Mesendoderm (in vitro differentiated cells): ENCODE data around the gene SLC2A2.

Experiments
- DNase-seq: peaks from one replicate; pipeline ENCODE4 v3.0.0; 2013
- H2AK5ac ChIP-seq: 2 replicates; pipeline ENCODE4 v1.6.1; 2013; ENCODE audit warnings: low read length, inconsistent platforms
- H2BK120ac ChIP-seq: 2 replicates; pipeline ENCODE4 v1.6.1; 2013; ENCODE audit warnings: low read depth, mild to moderate bottlenecking, low read length, moderate library complexity, mixed read lengths
- H2BK15ac ChIP-seq: replicated peaks from 2 replicates; pipeline ENCODE4 v1.6.1; 2013; ENCODE audit warnings: low read depth, mild to moderate bottlenecking, moderate library complexity
- H2BK5ac ChIP-seq: 2 replicates; pipeline ENCODE4 v1.6.1; 2013; ENCODE audit warnings: low read length, inconsistent platforms
- H3K18ac ChIP-seq: 2 replicates; pipeline ENCODE4 v1.6.1; 2013; ENCODE audit warnings: mild to moderate bottlenecking, low read length, mixed read lengths
- H3K23ac ChIP-seq: one replicate; pipeline ENCODE4 v1.6.1; 2013; ENCODE audit warnings: low read length
- H3K27ac ChIP-seq: 2 replicates; pipeline ENCODE4 v1.5.1; 2013; ENCODE audit warnings: low read depth, mild to moderate bottlenecking, inconsistent platforms, low read length, moderate library complexity
- H3K27me3 ChIP-seq: 2 replicates; pipeline ENCODE4 v1.6.1; 2013; ENCODE audit warnings: low read length, control low read depth, mild to moderate bottlenecking, inconsistent platforms; ENCODE audit not compliant: insufficient read depth, poor library complexity
- H3K36me3 ChIP-seq: 2 replicates; pipeline ENCODE4 v1.6.1; 2013; ENCODE audit warnings: low read length, inconsistent platforms; ENCODE audit not compliant: control insufficient read depth, insufficient read depth
- H3K4ac ChIP-seq: one replicate; pipeline ENCODE4 v1.6.1; 2013; ENCODE audit warnings: low read depth, mild to moderate bottlenecking, low read length, moderate library complexity
- H3K4me1 ChIP-seq: 2 replicates; pipeline ENCODE4 v1.6.1; 2013; ENCODE audit warnings: low read depth, low read length, inconsistent platforms; ENCODE audit not compliant: control insufficient read depth
- H3K4me2 ChIP-seq: 2 replicates; pipeline ENCODE4 v1.6.1; 2013; ENCODE audit warnings: low read length
- H3K4me3 ChIP-seq: 2 replicates; pipeline ENCODE4 v1.5.1; 2013; ENCODE audit warnings: mild to moderate bottlenecking, low read length
- H3K56ac ChIP-seq: one replicate; pipeline ENCODE4 v1.6.1; 2013; ENCODE audit warnings: low read length
- H3K79me1 ChIP-seq: 2 replicates; pipeline ENCODE4 v1.6.1; 2013; ENCODE audit warnings: low read length, inconsistent platforms
- H3K79me2 ChIP-seq: 2 replicates; pipeline ENCODE4 v1.6.1; 2013; ENCODE audit warnings: mild to moderate bottlenecking, low read length; ENCODE audit not compliant: control insufficient read depth, insufficient read depth
- H3K9ac ChIP-seq: 2 replicates; pipeline ENCODE4 v1.6.1; 2013; ENCODE audit warnings: low read length, inconsistent platforms
- H4K5ac ChIP-seq: one replicate; pipeline ENCODE4 v1.6.1; 2013; ENCODE audit warnings: low read length
- H4K8ac ChIP-seq: one replicate; pipeline ENCODE4 v1.6.1; 2013; ENCODE audit warnings: low read depth, mild to moderate bottlenecking, control low read depth, low read length, moderate library complexity
- WGBS: extraction: QIAGEN DNeasy Blood & Tissue Kit; methylation state at CpG from one replicate; pipeline ENCODE4 v1.1.7; 2013; ENCODE audit warnings: low lambda C conversion rate, missing lambda C conversion rate; ENCODE audit not compliant: insufficient coverage; ENCODE audit errors: extremely low coverage; 5-methylcytosine and 5-hydroxymethylcytosine counted together

Gene SLC2A2

DNA sequence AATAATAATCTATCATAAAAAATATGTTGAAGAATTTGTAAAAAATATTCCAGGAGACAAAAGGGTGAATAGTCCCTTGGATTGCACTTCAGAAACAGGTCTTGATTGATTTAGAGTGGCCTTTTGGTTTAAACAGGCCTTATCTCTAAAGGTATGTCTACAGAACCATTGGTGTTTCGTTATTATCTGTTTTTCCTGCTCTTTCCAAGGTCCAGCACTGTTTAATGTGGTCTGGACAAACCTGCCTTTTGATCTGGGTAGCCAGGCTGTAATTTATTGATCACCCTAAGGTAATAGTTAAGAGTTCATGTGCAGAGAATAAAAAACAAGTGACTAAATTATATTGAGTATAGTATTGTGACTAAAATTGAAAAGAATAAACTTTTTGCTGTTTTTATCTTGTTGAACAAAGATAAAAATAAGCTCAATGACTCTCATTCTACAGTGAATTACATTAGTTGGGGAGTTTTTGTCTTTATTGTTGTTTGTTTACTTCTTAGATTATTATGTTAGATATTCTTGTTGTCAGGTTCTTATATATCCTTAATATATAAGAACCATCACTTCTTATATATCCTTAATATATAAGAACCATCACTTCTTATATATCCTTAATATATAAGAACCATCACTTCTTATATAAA is 25.1 kb downstream of the SLC2A2 start:
- no peak overlapping the region for H3K4ac ChIP-seq
- H3K9ac ChIP-seq, result no peak overlapping the region
- H3K23ac ChIP-seq, result no peak overlapping the region
- H3K79me1 ChIP-seq, result no peaks in the 10 kb centered on the region
- no CpG with 5 or more reads among the region's 1 CpG for WGBS
- no peaks in the 10 kb centered on the region for H3K27me3 ChIP-seq
- H3K4me1 ChIP-seq, result peaks cover 2% of the 10 kb centered on the region
- H3K56ac ChIP-seq, result no peak overlapping the region
- H4K8ac ChIP-seq, result no peak overlapping the region
- no peaks in the 10 kb centered on the region for H3K36me3 ChIP-seq
- no peak overlapping the region for H3K27ac ChIP-seq
- H3K18ac ChIP-seq, result no peak overlapping the region
- no peak overlapping the region for H3K4me2 ChIP-seq
- H3K79me2 ChIP-seq, result no peaks in the 10 kb centered on the region
- H4K5ac ChIP-seq, result no peak overlapping the region
- peak overlapping the region; percentile 45 for H2BK15ac ChIP-seq
- no peak overlapping the region for H3K4me3 ChIP-seq
- no peak overlapping the region for H2AK5ac ChIP-seq
- no peak overlapping the region for H2BK120ac ChIP-seq
- no peak overlapping the region for H2BK5ac ChIP-seq
- no peak for DNase-seq

DNA sequence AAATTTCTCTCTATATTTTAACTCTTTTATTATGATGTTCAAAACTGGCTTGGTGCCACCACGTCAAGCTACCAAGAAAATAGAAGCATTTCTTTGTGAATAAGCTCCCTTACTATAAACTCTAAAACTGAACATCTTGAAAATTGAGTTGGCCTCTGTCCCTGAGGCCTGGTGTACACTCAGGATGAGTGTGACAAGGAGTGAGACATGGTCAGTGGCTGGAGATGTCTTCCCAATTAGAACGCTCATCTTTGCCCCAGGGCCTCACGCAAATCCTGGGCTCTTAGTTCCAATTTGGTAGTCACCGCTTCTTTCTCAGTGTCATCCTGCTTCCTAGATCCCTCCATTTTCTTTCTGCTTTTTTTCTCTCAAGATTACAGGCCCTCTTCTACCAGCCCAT is 26.2 kb downstream of the SLC2A2 start:
- H2AK5ac ChIP-seq, result no peak overlapping the region
- H3K4me3 ChIP-seq, result no peak overlapping the region
- peaks cover 2% of the 10 kb centered on the region for H3K4me1 ChIP-seq
- no peak overlapping the region for H3K23ac ChIP-seq
- peak overlapping the region; percentile 81 for H2BK5ac ChIP-seq
- H3K18ac ChIP-seq, result no peak overlapping the region
- no peaks in the 10 kb centered on the region for H3K79me2 ChIP-seq
- no peak overlapping the region for H2BK15ac ChIP-seq
- H3K4me2 ChIP-seq, result no peak overlapping the region
- no peak overlapping the region for H3K4ac ChIP-seq
- H2BK120ac ChIP-seq, result no peak overlapping the region
- H3K56ac ChIP-seq, result no peak overlapping the region
- H3K27me3 ChIP-seq, result no peaks in the 10 kb centered on the region
- no peak overlapping the region for H4K5ac ChIP-seq
- H4K8ac ChIP-seq, result no peak overlapping the region
- H3K79me1 ChIP-seq, result no peaks in the 10 kb centered on the region
- H3K27ac ChIP-seq, result no peak overlapping the region
- H3K9ac ChIP-seq, result no peak overlapping the region
- WGBS, result no CpG with 5 or more reads among the region's 4 CpGs
- no peaks in the 10 kb centered on the region for H3K36me3 ChIP-seq
- no peak for DNase-seq

DNA sequence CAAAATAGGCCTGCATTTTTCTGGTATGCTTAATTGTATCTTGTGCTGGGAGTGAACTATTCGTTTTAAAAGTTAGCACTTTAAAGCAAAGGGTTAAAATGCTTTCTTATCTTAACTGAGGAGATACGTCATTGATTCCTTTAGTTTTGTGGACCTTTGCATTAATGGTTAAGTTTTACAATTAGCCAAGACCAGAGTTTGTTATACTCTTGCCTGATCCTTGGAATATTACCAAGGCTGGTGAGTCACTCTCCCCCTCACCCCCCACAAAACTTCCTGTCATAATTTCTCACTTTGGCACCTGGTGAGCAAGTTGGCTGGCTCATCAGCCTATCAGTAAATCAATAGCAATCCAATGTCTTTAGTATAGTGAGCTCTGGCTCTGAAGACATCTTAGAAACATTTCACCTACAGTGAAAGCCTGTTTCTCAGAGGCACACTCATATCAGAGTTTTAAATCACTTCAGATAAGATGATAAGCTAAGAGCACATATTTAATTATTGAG is 26.7 kb downstream of the SLC2A2 start:
- Histone ChIP-seq H2AK5ac (no peak overlapping the region), H3K4me2 (no peak overlapping the region), H3K4ac (no peak overlapping the region), H3K27me3 (no peaks in the 10 kb centered on the region), H3K9ac (no peak overlapping the region), H3K56ac (no peak overlapping the region), H3K79me2 (no peaks in the 10 kb centered on the region), H3K36me3 (no peaks in the 10 kb centered on the region), H3K27ac (no peak overlapping the region), H4K5ac (no peak overlapping the region), H2BK120ac (no peak overlapping the region), H2BK5ac (no peak overlapping the region), H3K79me1 (no peaks in the 10 kb centered on the region), H3K4me3 (no peak overlapping the region), H3K18ac (no peak overlapping the region), H3K4me1 (peaks cover 2% of the 10 kb centered on the region), H4K8ac (no peak overlapping the region), H3K23ac (no peak overlapping the region), H2BK15ac (no peak overlapping the region)
- no CpG with 5 or more reads among the region's 2 CpGs for WGBS
- DNase-seq, result peak; percentile 27

DNA sequence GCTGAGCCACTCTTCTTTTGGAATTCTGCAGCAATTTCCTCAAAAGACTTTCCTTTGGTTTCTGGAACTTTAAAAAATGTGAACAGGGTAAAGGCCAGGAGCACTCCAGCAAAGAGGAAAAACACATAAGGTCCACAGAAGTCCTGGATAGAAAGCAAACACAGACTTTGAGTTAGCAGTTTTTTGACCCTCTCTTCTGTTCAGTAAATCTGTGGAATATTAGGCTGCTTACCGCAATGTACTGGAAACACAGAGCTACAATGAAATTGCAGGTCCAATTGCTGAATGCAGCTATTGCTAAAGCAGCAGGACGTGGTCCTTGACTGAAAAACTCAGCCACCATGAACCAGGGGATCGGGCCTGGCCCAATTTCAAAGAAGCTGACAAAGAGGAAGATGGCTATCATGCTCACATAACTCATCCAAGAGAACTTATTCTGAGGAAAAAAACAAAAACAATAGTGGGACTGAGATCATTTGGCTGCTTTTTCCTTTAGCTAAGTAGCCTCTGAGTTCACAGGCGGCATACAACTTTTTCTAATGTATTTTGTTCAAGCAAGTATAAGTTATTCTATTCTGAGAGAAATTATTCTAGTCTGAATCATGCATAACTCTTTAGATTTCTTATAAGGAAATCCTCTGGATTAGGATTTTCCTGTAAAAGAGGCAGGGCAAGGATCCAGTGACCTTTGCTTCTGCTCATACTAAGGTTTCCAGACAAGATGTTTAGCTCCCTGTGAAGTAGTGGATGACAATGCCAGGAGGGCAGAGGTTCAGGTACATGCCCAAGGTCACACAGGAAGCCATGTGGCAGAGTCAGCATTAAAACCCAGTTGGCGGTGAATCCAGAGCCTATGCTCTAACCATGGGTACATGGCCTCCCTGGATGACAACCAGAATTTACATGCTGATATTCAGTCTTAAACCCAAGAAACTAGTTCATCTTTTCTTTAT is 28.3 kb downstream of the SLC2A2 start:
- no peak overlapping the region for H3K27ac ChIP-seq
- no peaks in the 10 kb centered on the region for H3K79me2 ChIP-seq

DNA sequence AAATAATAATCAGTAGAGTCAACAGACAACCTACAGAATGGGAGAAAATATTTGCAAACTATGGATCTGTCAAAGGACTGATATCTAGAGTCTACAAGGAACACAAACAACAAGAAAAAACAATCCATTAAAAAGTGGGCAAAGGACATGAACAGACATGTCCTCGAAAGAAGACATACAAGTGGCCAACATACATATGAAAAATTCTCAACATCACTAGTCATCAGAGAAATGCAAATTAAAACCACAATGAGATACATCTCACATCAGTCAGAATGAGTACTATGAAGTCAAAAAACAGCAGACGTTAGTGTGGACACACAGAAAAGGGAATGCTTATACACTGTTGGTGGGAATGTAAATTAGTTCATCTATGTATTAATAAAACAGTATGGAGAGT is 33.7 kb downstream of the SLC2A2 start:
- WGBS, result no CpG with 5 or more reads among the region's 2 CpGs

More for the DNA sequence above, 28.3 kb downstream of the SLC2A2 start:
- H3K23ac ChIP-seq, result no peak overlapping the region
- no CpG with 5 or more reads among the region's 5 CpGs for WGBS
- H2BK15ac ChIP-seq, result no peak overlapping the region
- no peak overlapping the region for H3K9ac ChIP-seq
- H4K8ac ChIP-seq, result no peak overlapping the region
- H3K4me3 ChIP-seq, result no peak overlapping the region
- no peak overlapping the region for H3K56ac ChIP-seq
- H3K4me1 ChIP-seq, result peaks cover 2% of the 10 kb centered on the region
- no peak overlapping the region for H3K4ac ChIP-seq
- H2BK5ac ChIP-seq, result no peak overlapping the region
- H3K27me3 ChIP-seq, result no peaks in the 10 kb centered on the region
- H2AK5ac ChIP-seq, result no peak overlapping the region
- no peak overlapping the region for H4K5ac ChIP-seq
- H3K79me1 ChIP-seq, result no peaks in the 10 kb centered on the region
- peak overlapping the region; percentile 8 for H2BK120ac ChIP-seq
- DNase-seq, result no peak
- H3K18ac ChIP-seq, result no peak overlapping the region
- H3K36me3 ChIP-seq, result no peaks in the 10 kb centered on the region
- no peak overlapping the region for H3K4me2 ChIP-seq

More for the DNA sequence above, 33.7 kb downstream of the SLC2A2 start:
- Histone ChIP-seq H3K4ac (no peak overlapping the region), H3K36me3 (no peaks in the 10 kb centered on the region), H2BK5ac (no peak overlapping the region), H3K79me1 (no peaks in the 10 kb centered on the region), H2BK120ac (no peak overlapping the region), H3K27ac (no peak overlapping the region), H4K8ac (no peak overlapping the region), H3K56ac (no peak overlapping the region), H4K5ac (no peak overlapping the region), H3K18ac (no peak overlapping the region), H3K4me2 (no peak overlapping the region), H3K9ac (no peak overlapping the region), H3K27me3 (no peaks in the 10 kb centered on the region), H3K4me3 (no peak overlapping the region), H2BK15ac (no peak overlapping the region), H3K79me2 (no peaks in the 10 kb centered on the region), H2AK5ac (no peak overlapping the region), H3K23ac (no peak overlapping the region), H3K4me1 (no peaks in the 10 kb centered on the region)
- no peak for DNase-seq
